Measurements from ENCODE around the gene MGAT4B. TPM values are rescaled to one million over a fixed set of nuclear protein-coding genes. Genes with fewer than 3 reads are reported as not detected.

Gene MGAT4B
- total RNA-seq, 1 experiment from 2014 or later: 337 TPM

DNA sequence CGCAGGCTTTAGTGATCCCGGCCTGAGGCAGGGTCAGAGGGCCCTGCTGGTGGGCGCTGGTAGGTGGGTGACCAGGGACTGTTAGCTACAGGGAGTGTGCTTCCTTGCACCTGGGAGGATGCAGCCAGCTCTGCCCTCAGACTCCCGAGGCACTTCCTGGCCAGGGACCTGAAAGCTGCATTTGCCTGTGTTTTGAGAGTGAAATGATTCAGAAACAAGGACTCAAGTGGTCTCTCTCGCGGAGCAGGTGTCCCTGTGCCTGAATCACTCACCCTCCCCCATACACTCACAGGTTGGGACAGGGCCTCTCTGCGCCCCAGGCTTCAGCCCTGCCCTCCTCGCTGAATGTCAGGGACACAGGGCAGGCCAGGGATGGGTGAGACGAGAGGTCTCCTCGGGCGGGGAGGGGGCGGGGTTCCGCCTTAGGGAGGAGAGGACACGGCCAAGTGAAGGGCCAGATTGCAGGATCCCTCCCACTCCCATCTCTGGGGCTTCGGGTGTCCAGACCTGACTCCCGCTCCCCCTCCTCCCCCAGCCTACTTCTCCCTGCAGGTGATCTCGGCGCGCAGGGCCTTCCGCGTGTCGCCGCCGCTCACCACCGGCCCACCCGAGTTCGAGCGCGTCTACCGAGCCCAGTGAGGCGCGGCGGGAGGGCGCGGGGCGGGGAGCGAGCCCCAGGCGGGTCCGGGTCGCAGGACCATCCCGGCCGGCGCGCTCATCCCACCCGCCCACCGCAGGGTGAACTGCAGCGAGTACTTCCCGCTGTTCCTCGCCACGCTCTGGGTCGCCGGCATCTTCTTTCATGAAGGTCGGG lies 11.4 kb downstream of the MGAT4B start:
- Histone ChIP-seq H3K9me2 (ENCODE audit: insufficient read depth) (no peaks in the 10 kb centered on the region), H3K9me3 (ENCODE audit: insufficient read depth, low read depth) (no peaks in the 10 kb centered on the region), H3K27ac (peak overlapping the region; percentile 65), H3K4me3 (peak overlapping the region; percentile 86), H2AFZ (peak overlapping the region; percentile 79), H3K4me2 (peak overlapping the region; percentile 93), H3K36me3 (ENCODE audit: low read depth) (no peaks in the 10 kb centered on the region; the same call in none of the 2 replicates), H3K27me3 (ENCODE audit: insufficient read depth, low read depth) (no peaks in the 10 kb centered on the region), H3K79me2 (ENCODE audit: low read depth) (peaks cover 9% of the 10 kb centered on the region; the same call in 1 of the 2 replicates), H4K20me1 (ENCODE audit: insufficient read depth) (peaks cover 4% of the 10 kb centered on the region), H3F3A (ENCODE audit: insufficient read depth, low read depth) (peaks cover 35% of the 10 kb centered on the region), H3K4me1 (replicated peaks; ENCODE audit: insufficient read depth) (peaks cover 17% of the 10 kb centered on the region)
- peak; percentile 65 to 71 for DNase-seq
- no TSS peak for BruUV-seq (replicated peaks)
- CTCF ChIA-PET: interaction anchor here (0.6 to 0.7 kb wide), 2 partner anchors 15 to 519 kb away, joined by 3 to 8 read pairs; no protein-coding TSS in a partner anchor
- POLR2A ChIA-PET (ENCODE audit: unreplicated experiment): interaction anchor here (0.6 to 0.7 kb wide), 4 partner anchors 7 to 1585 kb away, joined by 4 to 10 read pairs (median 5); no protein-coding TSS in a partner anchor
- intact Hi-C loops (cut with micrococcal nuclease; ENCODE audit: unreplicated experiment): loop anchor here (1.0 to 5.0 kb wide), 4 partner anchors 32 to 173 kb away; partner anchors contain the start of genes HNRNPH1 and MAML1
- TF ChIP-seq, protein P1, sequence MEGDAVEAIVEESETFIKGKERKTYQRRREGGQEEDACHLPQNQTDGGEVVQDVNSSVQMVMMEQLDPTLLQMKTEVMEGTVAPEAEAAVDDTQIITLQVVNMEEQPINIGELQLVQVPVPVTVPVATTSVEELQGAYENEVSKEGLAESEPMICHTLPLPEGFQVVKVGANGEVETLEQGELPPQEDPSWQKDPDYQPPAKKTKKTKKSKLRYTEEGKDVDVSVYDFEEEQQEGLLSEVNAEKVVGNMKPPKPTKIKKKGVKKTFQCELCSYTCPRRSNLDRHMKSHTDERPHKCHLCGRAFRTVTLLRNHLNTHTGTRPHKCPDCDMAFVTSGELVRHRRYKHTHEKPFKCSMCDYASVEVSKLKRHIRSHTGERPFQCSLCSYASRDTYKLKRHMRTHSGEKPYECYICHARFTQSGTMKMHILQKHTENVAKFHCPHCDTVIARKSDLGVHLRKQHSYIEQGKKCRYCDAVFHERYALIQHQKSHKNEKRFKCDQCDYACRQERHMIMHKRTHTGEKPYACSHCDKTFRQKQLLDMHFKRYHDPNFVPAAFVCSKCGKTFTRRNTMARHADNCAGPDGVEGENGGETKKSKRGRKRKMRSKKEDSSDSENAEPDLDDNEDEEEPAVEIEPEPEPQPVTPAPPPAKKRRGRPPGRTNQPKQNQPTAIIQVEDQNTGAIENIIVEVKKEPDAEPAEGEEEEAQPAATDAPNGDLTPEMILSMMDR (conservative IDR thresholded peaks at IDR 0.05): no peak
- TF ChIP-seq EZH2 (IDR thresholded peaks at IDR 0.05; ENCODE audit: low read depth): no peak

DNA sequence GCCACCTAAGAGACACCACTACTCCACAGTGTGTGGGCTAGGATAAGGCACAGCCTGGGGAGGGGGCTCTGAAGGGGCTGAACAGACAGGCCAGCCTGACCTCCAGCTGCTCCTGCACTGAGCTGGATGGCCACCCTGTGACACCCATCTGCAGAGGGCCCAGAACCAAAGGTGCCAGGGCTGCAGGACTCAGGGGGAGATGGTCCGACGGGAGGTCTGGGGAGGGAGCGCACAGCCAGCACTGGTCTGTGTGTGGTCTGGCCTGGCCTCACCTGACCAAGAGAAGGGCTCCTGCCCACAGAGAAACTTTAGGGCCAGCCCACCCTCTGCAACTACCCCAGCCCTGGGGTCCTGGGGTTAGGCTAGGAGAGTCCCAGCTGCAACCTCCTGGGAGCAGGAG lies 12.1 kb downstream of the MGAT4B start:
- TF ChIP-seq, protein P1 (conservative IDR thresholded peaks at IDR 0.05): no peak
- TF ChIP-seq EZH2 (IDR thresholded peaks at IDR 0.05; ENCODE audit: low read depth): no peak
- no TSS peak for BruUV-seq (replicated peaks)
- peaks cover under 1% of the 10 kb centered on the region for H4K20me1 ChIP-seq (ENCODE audit: insufficient read depth)
- no peaks in the 10 kb centered on the region for H3K9me2 ChIP-seq (ENCODE audit: insufficient read depth)
- H3K79me2 ChIP-seq (ENCODE audit: low read depth): peaks cover 9% of the 10 kb centered on the region; the same call in 1 of the 2 replicates
- H3K36me3 ChIP-seq (ENCODE audit: low read depth): no peaks in the 10 kb centered on the region; the same call in 1 of the 2 replicates
- no peak overlapping the region for H3K27ac ChIP-seq
- CTCF ChIA-PET: no interaction called here
- peak overlapping the region; percentile 86 for H3K4me3 ChIP-seq
- H3K4me2 ChIP-seq: peak overlapping the region; percentile 93
- POLR2A ChIA-PET (ENCODE audit: unreplicated experiment): interaction anchor here (0.6 kb wide), 1 partner anchor 1585 kb away, joined by 6 read pairs; no protein-coding TSS in a partner anchor
- H3K9me3 ChIP-seq (ENCODE audit: insufficient read depth, low read depth): no peaks in the 10 kb centered on the region
- intact Hi-C loops (cut with micrococcal nuclease; ENCODE audit: unreplicated experiment): loop anchor here (2.0 kb wide), 1 partner anchor 62 kb away; the partner anchor contains the start of gene MAML1
- H3F3A ChIP-seq (ENCODE audit: insufficient read depth, low read depth): peaks cover 30% of the 10 kb centered on the region
- H2AFZ ChIP-seq: no peak overlapping the region
- H3K27me3 ChIP-seq (ENCODE audit: insufficient read depth, low read depth): no peaks in the 10 kb centered on the region
- H3K4me1 ChIP-seq (replicated peaks; ENCODE audit: insufficient read depth): peaks cover 17% of the 10 kb centered on the region
- DNase-seq: no peak

DNA sequence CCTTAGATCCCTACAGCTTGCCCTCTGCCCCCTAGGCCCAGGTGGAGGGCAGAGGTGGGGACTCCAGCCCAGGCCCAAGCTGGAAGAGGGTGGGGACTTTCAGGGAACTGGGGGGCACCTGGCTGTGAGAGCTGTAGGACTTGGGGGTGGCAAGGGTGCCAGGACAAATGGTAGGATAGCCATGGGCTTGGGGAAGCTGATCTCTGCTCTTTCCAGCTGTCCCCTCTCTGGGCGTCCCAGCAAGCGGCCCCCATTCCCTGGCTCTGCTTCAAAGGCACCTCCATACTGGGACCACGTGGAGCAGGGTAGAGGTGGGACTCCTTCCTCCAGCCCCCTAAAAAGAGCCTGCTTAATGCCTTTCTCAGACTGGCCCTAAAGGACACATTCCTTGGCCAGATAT lies 12.5 kb downstream of the MGAT4B start:
- no peaks in the 10 kb centered on the region; the same call in 1 of the 2 replicates for H3K36me3 ChIP-seq (ENCODE audit: low read depth)
- ChIA-PET CTCF (no interaction called here), POLR2A (ENCODE audit: unreplicated experiment) (no interaction called here)
- intact Hi-C loops (cut with micrococcal nuclease; ENCODE audit: unreplicated experiment): loop anchor here (2.0 kb wide), 1 partner anchor 61 kb away; the partner anchor contains the start of gene MAML1
- H2AFZ ChIP-seq: no peak overlapping the region
- TF ChIP-seq, protein P1 (conservative IDR thresholded peaks at IDR 0.05): no peak
- no TSS peak for BruUV-seq (replicated peaks)
- H3K9me2 ChIP-seq (ENCODE audit: insufficient read depth): no peaks in the 10 kb centered on the region
- H3F3A ChIP-seq (ENCODE audit: insufficient read depth, low read depth): peaks cover 28% of the 10 kb centered on the region
- H3K4me3 ChIP-seq: no peak overlapping the region
- no peak for DNase-seq
- H3K4me1 ChIP-seq (replicated peaks; ENCODE audit: insufficient read depth): peaks cover 17% of the 10 kb centered on the region
- H3K27me3 ChIP-seq (ENCODE audit: insufficient read depth, low read depth): no peaks in the 10 kb centered on the region
- H3K4me2 ChIP-seq: peak overlapping the region; percentile 93
- peaks cover 9% of the 10 kb centered on the region; the same call in 1 of the 2 replicates for H3K79me2 ChIP-seq (ENCODE audit: low read depth)
- no peaks in the 10 kb centered on the region for H3K9me3 ChIP-seq (ENCODE audit: insufficient read depth, low read depth)
- no peak overlapping the region for H3K27ac ChIP-seq
- H4K20me1 ChIP-seq (ENCODE audit: insufficient read depth): no peaks in the 10 kb centered on the region; the same call in none of the 2 replicates
